Muscle of leg (tissue), 11 donors: ENCODE results near the gene SERPINB6. TPM values are rescaled to one million over a fixed set of nuclear protein-coding genes. Genes with fewer than 3 reads are reported as not detected.
"Not testable (repeated sequence)": the region's sequence is repeated elsewhere in the genome, so short reads cannot be mapped to it uniquely, and the experiment has no call there.

Experiments used
- DNase-seq: peaks from one replicate; pipeline ENCODE4 v3.0.0; 2013
- H3K27ac ChIP-seq: one replicate; pipeline ENCODE4 v1.5.1; 2013; ENCODE audit warnings: mild to moderate bottlenecking, low read length, control low read depth
- H3K27me3 ChIP-seq: one replicate; pipeline ENCODE4 v1.6.1; 2013; ENCODE audit warnings: low read length; ENCODE audit not compliant: control insufficient read depth, insufficient read depth
- H3K36me3 ChIP-seq: one replicate; pipeline ENCODE4 v1.6.1; 2013; ENCODE audit warnings: low read length; ENCODE audit not compliant: control insufficient read depth, insufficient read depth
- H3K4me1 ChIP-seq: one replicate; pipeline ENCODE4 v1.6.1; 2013; ENCODE audit warnings: low read length; ENCODE audit not compliant: control insufficient read depth, insufficient read depth
- H3K4me3 ChIP-seq: one replicate; pipeline ENCODE4 v1.5.1; 2013; ENCODE audit warnings: low read length, control low read depth
- H3K9me3 ChIP-seq: replicated peaks from 2 replicates; pipeline ENCODE4 v1.6.1; 2013; ENCODE audit warnings: low read depth, low read length; ENCODE audit not compliant: control insufficient read depth
- WGBS: methylation state at CpG from one replicate; pipeline ENCODE4 v1.1.5; 2013; ENCODE audit warnings: missing lambda C conversion rate; ENCODE audit not compliant: insufficient coverage; 5-methylcytosine and 5-hydroxymethylcytosine counted together
- polyA plus RNA-seq, 8 donors: library from polyadenylated mRNA; unstranded; fragments of 120-200 nt; gene quantifications; one replicate each; pipeline versions ENCODE4 v1.2.1 to v1.2.3, GENCODE V29; 2013; ENCODE audit warnings: inconsistent platforms in 1 of 8, low replicate concordance in 1 of 8; ENCODE audit not compliant: insufficient read length in 8 of 8, insufficient read depth in 1 of 8
- total RNA-seq: library from RNA; stranded (reverse); fragments of 120-200 nt; gene quantifications from one replicate; pipeline ENCODE4 v1.2.4, GENCODE V29; 2013

Gene SERPINB6
- total and polyA plus RNA-seq, 9 donors, result 55.3 to 101 (median 87.6) TPM

DNA sequence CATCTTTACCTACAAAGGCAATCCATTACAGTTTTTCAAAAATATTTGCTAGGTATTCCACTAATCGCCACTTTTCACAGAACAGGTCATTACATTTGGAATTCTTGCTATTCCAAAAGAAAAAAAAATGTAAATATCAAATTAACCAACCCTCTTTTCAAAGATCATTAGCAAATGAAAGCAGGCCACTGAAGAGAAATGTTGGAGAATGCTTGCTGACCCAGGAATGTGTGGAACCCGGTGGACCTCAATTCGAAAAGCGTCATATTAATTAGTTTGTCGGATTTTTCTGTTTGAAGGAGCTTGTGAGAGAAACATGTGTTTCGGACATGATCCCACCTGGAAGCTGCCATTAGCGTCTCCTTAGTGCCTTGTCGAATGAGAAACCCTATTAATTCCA is 40.3 kb downstream of the SERPINB6 start:
- Histone ChIP-seq H3K4me1 (peaks cover 8% of the 10 kb centered on the region), H3K27ac (no peak overlapping the region), H3K9me3 (no peaks in the 10 kb centered on the region), H3K4me3 (no peak overlapping the region), H3K36me3 (no peaks in the 10 kb centered on the region), H3K27me3 (peaks cover 2% of the 10 kb centered on the region)
- no peak for DNase-seq
- WGBS, result 47% methylated on average over 2 of the region's 8 CpGs

- not testable (repeated sequence) for H3K36me3 ChIP-seq, H3K27me3 ChIP-seq, H3K4me3 ChIP-seq, H3K4me1 ChIP-seq, H3K9me3 ChIP-seq, H3K27ac ChIP-seq, DNase-seq
- 52% methylated on average over 7 of the region's 13 CpGs for WGBS
These were observed 43.4 kb downstream of the SERPINB6 start for GRCh38 chr6:2927931-2928330.

DNA sequence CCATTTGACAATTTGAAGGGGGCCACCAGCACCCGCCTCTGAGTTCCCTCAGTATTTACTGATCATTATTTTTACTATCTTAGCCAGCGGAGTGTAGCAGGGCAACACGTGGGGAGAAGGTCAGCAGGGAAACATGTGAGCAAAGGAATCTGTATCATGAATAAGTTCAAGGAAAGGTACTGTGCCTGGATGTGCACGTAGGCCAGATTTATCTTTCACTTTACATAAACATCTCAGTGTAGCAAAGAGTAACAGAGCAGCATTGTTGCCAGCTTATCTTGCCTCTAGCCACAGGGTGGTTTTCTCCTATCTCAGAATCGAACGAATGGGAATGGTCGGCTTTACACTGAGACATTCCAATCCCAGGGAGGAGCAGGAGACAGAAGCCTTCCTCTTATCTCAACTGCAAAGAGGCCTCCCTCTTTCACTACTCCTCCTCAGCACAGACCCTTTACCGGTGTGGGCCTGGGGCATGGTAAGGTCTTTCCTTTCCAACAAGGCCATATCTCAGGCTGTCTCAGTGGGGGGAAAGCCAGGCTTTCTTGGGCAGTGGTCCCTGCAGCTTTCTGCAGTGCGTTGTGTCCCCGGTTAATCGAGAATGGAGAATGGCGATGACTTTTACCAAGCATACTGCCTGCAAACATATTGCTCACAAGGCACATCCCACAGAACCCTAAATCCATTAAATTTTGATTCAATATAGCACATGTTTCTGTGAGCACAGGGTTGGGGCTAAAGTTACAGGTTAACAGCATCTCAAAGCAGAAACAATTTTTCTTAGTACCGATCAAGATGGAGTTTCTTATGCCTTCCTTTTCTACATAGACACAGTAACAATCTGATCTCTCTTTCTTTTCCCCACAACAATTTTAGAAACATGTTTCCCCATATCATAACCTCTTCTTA is 45.3 kb downstream of the SERPINB6 start:
- no CpG with 5 or more reads among the region's 13 CpGs for WGBS
- not testable (repeated sequence) for H3K27me3 ChIP-seq, H3K4me3 ChIP-seq, H3K4me1 ChIP-seq, H3K36me3 ChIP-seq, H3K27ac ChIP-seq, DNase-seq, H3K9me3 ChIP-seq

GRCh38 chr6:2921520-2922115 is 49.7 kb downstream of the SERPINB6 start:
- Histone ChIP-seq H3K4me3 (no peak overlapping the region), H3K36me3 (no peaks in the 10 kb centered on the region), H3K4me1 (peaks cover 11% of the 10 kb centered on the region), H3K27me3 (peaks cover 3% of the 10 kb centered on the region), H3K27ac (no peak overlapping the region), H3K9me3 (no peaks in the 10 kb centered on the region)
- no CpG with 5 or more reads among the region's 4 CpGs for WGBS
- no peak for DNase-seq

DNA sequence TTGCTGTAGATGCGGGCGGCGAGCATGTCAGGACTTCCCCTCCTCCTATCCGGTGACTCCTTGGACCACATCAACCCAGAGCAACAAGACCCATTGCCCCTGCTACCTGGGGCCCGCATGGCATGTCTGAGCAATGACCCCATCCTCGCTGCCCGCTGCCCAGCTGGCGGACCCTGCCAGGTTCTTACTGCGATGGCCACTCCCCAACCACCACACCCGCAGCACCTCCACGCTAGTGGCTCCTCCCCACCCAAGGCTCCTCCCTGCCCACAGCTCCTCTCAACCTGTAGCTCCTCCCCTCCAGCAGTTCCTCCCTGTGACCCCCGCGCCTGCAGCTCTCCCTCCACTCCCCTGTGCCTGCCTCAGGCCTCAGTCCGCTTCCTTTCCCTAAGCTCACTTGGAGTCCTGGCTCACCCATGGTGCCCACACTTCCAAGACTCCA is 50.7 kb downstream of the SERPINB6 start:
- WGBS, result 89% methylated on average over 12 of the region's 14 CpGs
- H3K36me3 ChIP-seq, result no peaks in the 10 kb centered on the region
- H3K4me3 ChIP-seq, result no peak overlapping the region
- DNase-seq, result no peak
- no peaks in the 10 kb centered on the region for H3K27me3 ChIP-seq
- H3K27ac ChIP-seq, result no peak overlapping the region
- H3K4me1 ChIP-seq, result peaks cover 12% of the 10 kb centered on the region
- H3K9me3 ChIP-seq, result no peaks in the 10 kb centered on the region

GRCh38 chr6:2919886-2920285 is 51.5 kb downstream of the SERPINB6 start:
- Histone ChIP-seq H3K9me3 (no peaks in the 10 kb centered on the region), H3K4me3 (no peak overlapping the region), H3K4me1 (peaks cover 12% of the 10 kb centered on the region), H3K36me3 (no peaks in the 10 kb centered on the region), H3K27me3 (no peaks in the 10 kb centered on the region), H3K27ac (no peak overlapping the region)
- 100% methylated on average over 4 of the region's 6 CpGs for WGBS
- DNase-seq, result no peak

DNA sequence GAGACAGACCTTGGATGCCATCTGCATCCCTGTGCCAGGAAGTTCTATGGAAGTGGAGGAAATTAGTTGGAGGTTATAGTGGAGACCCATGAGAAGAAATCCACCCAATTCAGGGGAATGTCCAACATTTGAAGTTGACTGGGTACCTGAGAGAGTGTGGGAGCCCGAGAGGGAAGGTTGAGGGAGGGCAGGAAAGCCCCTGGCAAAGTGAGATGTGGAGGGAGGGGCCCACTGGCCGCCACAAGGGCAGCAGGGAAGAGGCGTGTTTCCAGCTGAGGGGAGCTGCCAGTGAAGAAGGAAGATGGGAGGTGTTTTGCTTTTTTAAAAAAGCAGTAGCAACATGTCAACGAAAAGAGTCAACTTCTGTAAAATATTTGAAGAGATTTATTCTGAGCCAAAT is 52.0 kb downstream of the SERPINB6 start:
- Histone ChIP-seq H3K27ac (no peak overlapping the region), H3K9me3 (no peaks in the 10 kb centered on the region), H3K27me3 (no peaks in the 10 kb centered on the region), H3K36me3 (no peaks in the 10 kb centered on the region), H3K4me1 (peaks cover 12% of the 10 kb centered on the region), H3K4me3 (no peak overlapping the region)
- no peak for DNase-seq
- 80% methylated on average over 4 of the region's 4 CpGs for WGBS

DNA sequence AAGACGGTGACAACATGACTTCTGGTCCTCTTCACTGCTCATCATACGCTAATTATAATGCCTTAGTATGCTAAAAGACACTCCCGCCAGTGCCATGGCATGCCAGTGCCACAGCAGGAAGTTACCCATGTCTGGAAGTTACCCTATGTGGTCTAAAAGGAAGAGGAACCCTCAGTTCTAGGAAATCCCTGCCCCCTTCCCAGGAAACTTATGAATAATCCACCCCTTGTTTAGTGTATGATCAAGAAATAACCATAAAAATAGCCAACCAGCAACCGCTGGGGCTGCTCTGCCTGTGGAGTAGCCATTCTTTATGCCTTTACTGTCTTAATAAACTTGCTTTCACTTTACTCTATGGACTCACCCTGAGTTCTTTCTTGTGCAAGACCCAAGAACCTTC is 52.4 kb downstream of the SERPINB6 start:
- Histone ChIP-seq H3K9me3 (no peaks in the 10 kb centered on the region), H3K27ac (no peak overlapping the region), H3K27me3 (no peaks in the 10 kb centered on the region), H3K36me3 (no peaks in the 10 kb centered on the region), H3K4me1 (peaks cover 12% of the 10 kb centered on the region), H3K4me3 (no peak overlapping the region)
- no peak for DNase-seq
- 89% methylated on average over 3 of the region's 4 CpGs for WGBS

- Histone ChIP-seq H3K4me1 (peaks cover 12% of the 10 kb centered on the region), H3K27me3 (no peaks in the 10 kb centered on the region), H3K36me3 (no peaks in the 10 kb centered on the region), H3K27ac (peak overlapping the region; percentile 13), H3K9me3 (no peaks in the 10 kb centered on the region), H3K4me3 (no peak overlapping the region)
- peak; percentile 47 for DNase-seq
- 11% methylated on average over 10 of the region's 14 CpGs for WGBS
These were observed 53.4 kb downstream of the SERPINB6 start for GRCh38 chr6:2917801-2918445.

DNA sequence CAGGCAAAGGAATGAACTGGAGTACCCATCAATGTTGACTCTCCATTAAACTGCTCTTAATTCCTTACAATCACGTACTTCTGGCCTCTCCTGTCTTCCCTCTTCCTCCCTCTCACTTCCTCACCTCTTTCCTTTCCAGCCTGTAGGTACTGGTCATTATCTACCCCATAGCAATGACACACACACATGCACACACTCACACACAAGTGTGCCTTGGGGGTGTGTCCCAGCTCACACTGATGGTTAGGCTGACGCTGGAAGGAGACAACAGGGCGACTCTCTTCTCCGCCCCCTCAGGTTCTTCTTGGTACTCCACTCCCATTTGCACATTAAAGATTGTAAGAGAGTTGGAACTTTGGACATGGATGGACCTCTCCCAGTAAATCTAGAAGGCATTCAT is 54.3 kb downstream of the SERPINB6 start:
- H3K36me3 ChIP-seq, result no peaks in the 10 kb centered on the region
- no peaks in the 10 kb centered on the region for H3K9me3 ChIP-seq
- no peak overlapping the region for H3K4me3 ChIP-seq
- DNase-seq, result no peak
- 80% methylated on average over 1 of the region's 4 CpGs for WGBS
- peaks cover 12% of the 10 kb centered on the region for H3K4me1 ChIP-seq
- H3K27me3 ChIP-seq, result no peaks in the 10 kb centered on the region
- no peak overlapping the region for H3K27ac ChIP-seq
